ENCODE results near the gene CYP2D6.
"Not testable (repeated sequence)": the region's sequence is repeated elsewhere in the genome, so short reads cannot be mapped to it uniquely, and the experiment has no call there.

Gene CYP2D6

DNA sequence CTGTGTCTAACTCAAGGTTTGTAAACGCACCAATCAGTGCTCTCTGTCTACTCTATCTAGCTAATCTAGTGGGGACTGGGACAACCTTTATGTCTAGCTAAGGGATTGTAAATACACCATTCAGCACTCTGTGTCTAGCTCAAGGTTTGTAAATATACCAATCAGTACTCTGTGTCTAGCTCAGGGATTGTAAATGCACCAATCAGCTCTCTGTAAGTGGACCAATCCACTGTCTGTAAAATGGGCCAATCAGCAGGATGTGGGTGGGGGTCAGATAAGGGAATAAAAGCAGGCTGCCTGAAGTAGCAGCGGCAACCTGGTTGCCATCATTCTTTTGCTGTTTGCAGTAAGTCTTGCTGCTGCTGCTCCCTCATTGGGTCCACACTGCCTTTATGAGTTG, 8.4 kb upstream of the CYP2D6 start:
- no peak overlapping the region for H3K27ac ChIP-seq
- H3K36me3 ChIP-seq: peaks cover 3% of the 10 kb centered on the region
- TF ChIP-seq, protein P1, sequence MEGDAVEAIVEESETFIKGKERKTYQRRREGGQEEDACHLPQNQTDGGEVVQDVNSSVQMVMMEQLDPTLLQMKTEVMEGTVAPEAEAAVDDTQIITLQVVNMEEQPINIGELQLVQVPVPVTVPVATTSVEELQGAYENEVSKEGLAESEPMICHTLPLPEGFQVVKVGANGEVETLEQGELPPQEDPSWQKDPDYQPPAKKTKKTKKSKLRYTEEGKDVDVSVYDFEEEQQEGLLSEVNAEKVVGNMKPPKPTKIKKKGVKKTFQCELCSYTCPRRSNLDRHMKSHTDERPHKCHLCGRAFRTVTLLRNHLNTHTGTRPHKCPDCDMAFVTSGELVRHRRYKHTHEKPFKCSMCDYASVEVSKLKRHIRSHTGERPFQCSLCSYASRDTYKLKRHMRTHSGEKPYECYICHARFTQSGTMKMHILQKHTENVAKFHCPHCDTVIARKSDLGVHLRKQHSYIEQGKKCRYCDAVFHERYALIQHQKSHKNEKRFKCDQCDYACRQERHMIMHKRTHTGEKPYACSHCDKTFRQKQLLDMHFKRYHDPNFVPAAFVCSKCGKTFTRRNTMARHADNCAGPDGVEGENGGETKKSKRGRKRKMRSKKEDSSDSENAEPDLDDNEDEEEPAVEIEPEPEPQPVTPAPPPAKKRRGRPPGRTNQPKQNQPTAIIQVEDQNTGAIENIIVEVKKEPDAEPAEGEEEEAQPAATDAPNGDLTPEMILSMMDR (IDR thresholded peaks at IDR 0.05): no peak

DNA sequence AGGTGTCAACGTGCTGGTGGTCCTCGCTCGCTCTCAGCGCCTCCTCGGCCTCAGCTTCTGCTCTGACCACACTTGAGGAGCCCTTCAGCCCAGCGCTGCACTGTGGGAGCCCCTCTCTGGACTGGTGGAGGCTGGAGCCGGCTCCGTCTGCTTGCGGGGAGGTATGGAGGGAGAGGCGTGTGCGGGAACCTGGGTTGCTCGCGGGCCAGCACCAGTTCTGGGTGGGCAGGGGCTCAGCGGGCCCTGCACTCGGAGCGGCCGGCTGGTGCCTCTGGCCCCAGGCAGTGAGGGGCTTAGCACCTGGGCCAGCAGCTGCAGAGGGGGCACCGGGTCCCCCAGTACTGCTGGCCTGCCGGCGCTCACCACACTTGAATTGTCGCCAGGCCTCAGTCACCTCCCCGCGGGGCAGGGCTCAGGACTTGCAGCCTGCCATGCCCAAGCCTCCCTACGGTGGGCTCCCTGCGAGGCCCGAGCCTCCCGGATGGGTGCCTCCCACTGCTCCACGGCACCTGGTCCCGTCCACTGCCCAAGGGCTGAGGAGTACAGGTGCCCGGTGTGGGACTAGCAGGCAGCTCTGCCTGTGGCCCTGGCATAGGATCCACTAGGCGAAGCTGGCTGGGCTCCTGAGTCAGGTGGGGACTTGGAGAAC, 7.6 kb upstream of the CYP2D6 start:
- Histone ChIP-seq H3K27me3 (no peaks in the 10 kb centered on the region), H3K27ac (no peak overlapping the region), H3K4me1 (ENCODE audit: control insufficient read depth in 1 of 2, insufficient read depth in 1 of 2, low read depth in 1 of 2, low read length in 1 of 2) (no peaks in the 10 kb centered on the region), H3K9me3 (no peaks in the 10 kb centered on the region), H3K36me3 (peaks cover 3% of the 10 kb centered on the region), H3K4me3 (ENCODE audit: low read depth in 1 of 2, low read length in 1 of 2) (no peak overlapping the region)
- TF ChIP-seq, protein P1 (IDR thresholded peaks at IDR 0.05): no peak

More for the DNA sequence above, 8.4 kb upstream of the CYP2D6 start:
- H3K27me3 ChIP-seq: no peaks in the 10 kb centered on the region
- no peak overlapping the region for H3K4me3 ChIP-seq (ENCODE audit: low read depth in 1 of 2, low read length in 1 of 2)
- H3K4me1 ChIP-seq (ENCODE audit: control insufficient read depth in 1 of 2, insufficient read depth in 1 of 2, low read depth in 1 of 2, low read length in 1 of 2): no peaks in the 10 kb centered on the region
- no peaks in the 10 kb centered on the region for H3K9me3 ChIP-seq

DNA sequence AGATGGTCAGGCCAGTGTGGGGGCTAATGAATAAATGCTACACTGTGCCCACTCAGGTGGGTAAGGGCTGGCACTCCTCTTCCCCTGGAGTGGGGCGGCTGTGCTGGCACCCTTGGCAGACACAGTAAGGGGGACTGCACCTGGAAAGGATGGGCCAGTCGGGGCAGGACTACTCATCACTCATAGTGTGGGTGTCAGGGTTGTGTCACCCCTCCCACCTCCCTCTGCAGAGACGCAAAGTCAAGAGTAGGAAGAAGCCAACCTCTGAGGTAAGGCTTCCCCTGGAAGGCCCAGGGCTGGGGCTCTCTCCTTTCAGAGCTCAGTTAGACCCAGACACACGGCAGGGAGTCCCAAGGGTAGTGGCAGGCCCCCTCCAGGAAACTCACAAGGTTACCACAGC, 5.1 kb upstream of the CYP2D6 start:
- not testable (repeated sequence) for H3K27me3 ChIP-seq, H3K36me3 ChIP-seq, H3K9me3 ChIP-seq

DNA sequence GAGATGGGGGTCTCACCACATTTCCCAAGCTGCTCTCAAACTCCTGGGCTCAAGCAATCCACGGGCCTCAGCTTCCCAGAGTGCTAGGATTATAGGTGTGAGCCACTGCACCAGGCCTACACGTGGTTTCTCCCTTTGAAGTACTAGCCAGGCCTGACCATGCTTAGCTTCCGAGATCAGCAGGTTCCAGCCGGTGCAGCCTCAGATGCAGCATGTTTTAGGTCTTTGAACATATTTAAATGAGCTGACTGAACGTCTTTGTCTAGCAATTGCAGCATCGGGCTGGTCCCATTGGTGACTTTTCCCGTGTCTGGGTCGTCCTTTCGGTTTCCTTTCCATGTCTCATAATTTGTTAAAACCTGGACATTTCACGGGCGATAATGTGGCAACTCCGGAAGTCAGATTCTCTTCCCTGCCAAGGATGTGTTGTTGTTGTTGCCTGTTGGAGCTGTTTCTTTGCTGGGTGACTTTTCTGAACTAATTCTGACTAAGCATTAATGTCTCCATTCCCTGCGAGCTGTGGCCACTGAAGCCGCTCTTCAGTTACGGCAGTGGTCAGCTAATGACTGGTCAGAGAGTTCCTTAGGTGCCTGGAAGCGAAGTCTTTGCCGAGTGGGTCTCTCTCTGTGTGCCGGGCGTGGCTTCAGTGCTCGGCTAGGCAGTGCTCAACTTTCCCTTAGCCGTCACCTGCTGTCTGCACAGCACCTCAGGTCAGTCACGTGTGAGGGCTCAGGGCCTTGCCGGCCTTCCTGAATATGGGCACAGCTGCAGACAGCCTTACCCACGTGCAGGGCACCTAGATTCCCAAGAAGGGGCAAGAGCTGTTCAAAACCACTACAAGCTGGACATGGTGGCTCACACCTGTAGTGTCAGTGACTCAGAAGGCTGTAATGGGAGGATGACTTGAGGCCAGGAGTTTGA, 3.8 kb upstream of the CYP2D6 start:
- Histone ChIP-seq H3K4me1 (ENCODE audit: control insufficient read depth in 1 of 2, insufficient read depth in 1 of 2, low read depth in 1 of 2, low read length in 1 of 2) (no peaks in the 10 kb centered on the region), H3K4me3 (ENCODE audit: low read depth in 1 of 2, low read length in 1 of 2) (no peak overlapping the region), H3K27ac (no peak overlapping the region), H3K36me3 (no peaks in the 10 kb centered on the region), H3K9me3 (no peaks in the 10 kb centered on the region), H3K27me3 (no peaks in the 10 kb centered on the region)
- TF ChIP-seq, protein P1 (IDR thresholded peaks at IDR 0.05): no peak

More for the DNA sequence above, 5.1 kb upstream of the CYP2D6 start:
- H3K4me3 ChIP-seq (ENCODE audit: low read depth in 1 of 2, low read length in 1 of 2); H3K27ac ChIP-seq; H3K4me1 ChIP-seq (ENCODE audit: control insufficient read depth in 1 of 2, insufficient read depth in 1 of 2, low read depth in 1 of 2, low read length in 1 of 2): not testable (repeated sequence)

DNA sequence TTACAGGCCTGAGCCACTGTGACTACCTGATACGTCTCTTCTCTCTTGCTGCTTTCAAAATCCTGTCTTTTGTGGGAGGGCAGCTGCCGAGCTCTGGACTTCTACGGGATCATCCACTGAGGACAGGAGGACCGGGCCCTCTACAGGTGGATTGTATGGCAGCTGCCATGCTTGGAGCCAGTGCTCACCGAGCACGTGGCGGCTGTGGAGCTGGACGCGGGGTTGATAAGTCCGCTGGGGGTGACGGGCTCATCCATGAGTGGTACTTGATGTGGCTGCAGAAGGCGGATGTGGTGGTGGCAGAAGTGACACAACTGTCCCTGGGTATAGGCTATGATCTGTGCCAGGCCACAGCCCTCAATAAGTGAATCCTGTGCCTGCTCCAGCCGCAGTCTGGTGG, 1.8 kb upstream of the CYP2D6 start:
- H3K4me3 ChIP-seq (ENCODE audit: low read depth in 1 of 2, low read length in 1 of 2): no peak overlapping the region
- TF ChIP-seq, protein P1 (IDR thresholded peaks at IDR 0.05): no peak
- H3K27me3 ChIP-seq: no peaks in the 10 kb centered on the region
- H3K36me3 ChIP-seq: no peaks in the 10 kb centered on the region
- no peaks in the 10 kb centered on the region for H3K9me3 ChIP-seq
- no peak overlapping the region for H3K27ac ChIP-seq
- no peaks in the 10 kb centered on the region for H3K4me1 ChIP-seq (ENCODE audit: control insufficient read depth in 1 of 2, insufficient read depth in 1 of 2, low read depth in 1 of 2, low read length in 1 of 2)

DNA sequence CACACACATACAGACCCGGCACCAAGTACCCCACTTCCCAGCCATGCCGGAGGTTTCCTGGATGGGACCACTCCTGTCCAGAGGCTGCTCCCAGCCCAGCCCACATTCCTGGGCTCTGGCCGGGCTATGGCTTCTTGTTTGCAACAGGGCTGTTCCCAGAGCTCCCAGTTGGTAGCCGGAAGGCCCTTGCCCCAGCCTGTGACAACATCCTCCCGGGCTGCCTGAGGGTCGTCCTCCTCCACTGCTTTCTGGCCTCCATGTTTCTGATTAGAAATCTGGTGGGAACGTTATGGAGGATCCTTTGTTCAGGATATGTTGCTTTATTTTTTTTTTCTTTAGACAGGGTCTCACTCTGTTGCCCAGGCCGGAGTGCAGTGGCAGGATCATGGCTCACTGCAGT, 952 bp upstream of the CYP2D6 start:
- Histone ChIP-seq H3K27ac (no peak overlapping the region), H3K4me3 (ENCODE audit: low read depth in 1 of 2, low read length in 1 of 2) (no peak overlapping the region), H3K36me3 (no peaks in the 10 kb centered on the region), H3K27me3 (no peaks in the 10 kb centered on the region), H3K9me3 (no peaks in the 10 kb centered on the region), H3K4me1 (ENCODE audit: control insufficient read depth in 1 of 2, insufficient read depth in 1 of 2, low read depth in 1 of 2, low read length in 1 of 2) (no peaks in the 10 kb centered on the region)
- TF ChIP-seq, protein P1 (IDR thresholded peaks at IDR 0.05): no peak

DNA sequence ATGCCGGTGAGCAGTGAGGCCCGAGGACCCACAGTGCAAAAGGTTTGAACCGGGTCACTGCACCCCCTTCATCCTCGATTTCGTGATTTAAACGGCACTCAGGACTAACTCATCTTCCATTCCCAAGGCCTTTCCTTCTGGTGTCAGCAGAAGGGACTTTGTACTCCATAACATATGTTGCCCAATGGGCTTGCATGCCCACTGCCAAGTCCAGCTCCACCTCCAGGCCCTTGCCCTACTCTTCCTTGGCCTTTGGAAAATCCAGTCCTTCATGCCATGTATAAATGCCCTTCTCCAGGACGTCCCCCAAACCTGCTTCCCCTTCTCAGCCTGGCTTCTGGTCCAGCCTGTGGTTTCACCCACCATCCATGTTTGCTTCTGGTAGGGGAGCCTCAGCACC, 428 bp downstream of the CYP2D6 start:
- H3K27me3 ChIP-seq; H3K9me3 ChIP-seq; H3K4me3 ChIP-seq (ENCODE audit: low read depth in 1 of 2, low read length in 1 of 2); H3K36me3 ChIP-seq; H3K27ac ChIP-seq; H3K4me1 ChIP-seq (ENCODE audit: control insufficient read depth in 1 of 2, insufficient read depth in 1 of 2, low read depth in 1 of 2, low read length in 1 of 2): not testable (repeated sequence)

DNA sequence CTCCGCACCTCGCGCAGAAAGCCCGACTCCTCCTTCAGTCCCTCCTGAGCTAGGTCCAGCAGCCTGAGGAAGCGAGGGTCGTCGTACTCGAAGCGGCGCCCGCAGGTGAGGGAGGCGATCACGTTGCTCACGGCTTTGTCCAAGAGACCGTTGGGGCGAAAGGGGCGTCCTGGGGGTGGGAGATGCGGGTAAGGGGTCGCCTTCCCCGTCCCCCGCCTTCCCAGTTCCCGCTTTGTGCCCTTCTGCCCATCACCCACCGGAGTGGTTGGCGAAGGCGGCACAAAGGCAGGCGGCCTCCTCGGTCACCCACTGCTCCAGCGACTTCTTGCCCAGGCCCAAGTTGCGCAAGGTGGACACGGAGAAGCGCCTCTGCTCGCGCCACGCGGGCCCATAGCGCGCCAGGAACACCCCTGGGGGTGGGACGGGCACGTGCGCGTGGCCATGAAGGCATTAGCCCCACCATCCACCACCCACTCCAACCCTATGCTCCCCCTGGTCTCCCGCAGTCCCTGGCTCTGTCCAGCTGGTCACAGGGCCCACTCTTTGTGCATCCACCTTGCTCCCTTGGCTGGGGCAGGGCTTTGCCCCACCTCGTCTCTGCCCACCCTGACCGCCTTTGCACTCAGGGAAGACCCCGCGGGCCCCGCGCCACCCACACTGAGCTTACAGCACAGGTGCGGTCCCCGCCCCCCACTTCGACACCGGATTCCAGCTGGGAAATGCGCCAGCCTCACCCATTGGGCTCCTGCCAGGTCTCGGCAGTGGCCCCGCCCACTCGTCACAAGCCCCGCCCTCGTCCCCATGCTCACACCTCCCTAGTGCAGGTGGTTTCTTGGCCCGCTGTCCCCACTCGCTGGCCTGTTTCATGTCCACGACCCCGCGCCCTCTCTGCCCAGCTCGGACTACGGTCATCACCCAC, 1.6 kb downstream of the CYP2D6 start:
- H3K9me3 ChIP-seq; H3K4me3 ChIP-seq (ENCODE audit: low read depth in 1 of 2, low read length in 1 of 2); H3K27ac ChIP-seq; H3K4me1 ChIP-seq (ENCODE audit: control insufficient read depth in 1 of 2, insufficient read depth in 1 of 2, low read depth in 1 of 2, low read length in 1 of 2); H3K27me3 ChIP-seq; H3K36me3 ChIP-seq: not testable (repeated sequence)
